ENCODE results near the gene SIK2.

GRCh38 chr11:111645657-111646316 is 43.5 kb downstream of the SIK2 start:
- TF ChIP-seq CTCF (IDR thresholded peaks at IDR 0.05) = no peak
- TF ChIP-seq EZH2phosphoT487 (IDR thresholded peaks at IDR 0.05) = no peak
- no peak for TF ChIP-seq EZH2 (IDR thresholded peaks at IDR 0.05)
